ENCODE measurements around the gene APOD.
A peak's percentile ranks its signal among the peaks of the same experiment; 100 is the strongest.

Gene APOD

DNA sequence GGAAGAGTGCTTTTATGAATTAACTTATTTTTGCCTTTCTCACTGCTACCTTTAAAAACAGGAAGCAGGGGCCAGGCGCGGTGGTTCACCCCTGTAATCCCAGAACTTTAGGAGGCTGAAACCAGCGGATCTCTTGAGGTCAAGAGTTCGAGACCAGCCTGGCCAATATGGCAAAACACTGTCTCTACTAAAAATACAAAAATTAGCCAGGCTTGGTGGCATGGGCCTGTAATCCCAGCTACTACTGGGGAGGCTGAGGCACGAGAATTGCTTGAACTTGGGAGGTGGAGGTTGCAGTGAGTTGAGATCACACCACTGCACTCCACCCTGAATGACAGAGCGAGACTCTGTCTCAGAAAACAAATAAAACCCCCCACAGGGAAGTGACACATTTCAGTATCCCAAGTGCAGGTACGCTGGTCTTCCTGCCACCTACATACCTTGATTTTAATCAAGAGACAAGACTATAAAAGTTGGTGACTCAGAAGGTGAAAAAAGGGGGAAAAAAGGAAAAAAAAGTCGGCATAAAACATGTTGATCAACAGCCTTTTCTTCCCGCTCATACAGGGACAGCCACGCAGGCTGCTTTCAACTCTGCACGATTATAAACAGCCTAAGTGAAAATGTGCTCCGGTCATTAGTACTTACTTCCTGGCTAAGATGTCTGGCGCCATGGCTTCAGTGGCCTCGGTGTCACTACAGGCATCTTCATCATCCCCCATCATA is 59.4 kb downstream of the APOD start:
- DNase-seq (ENCODE audit: low spot score), result no peak

DNA sequence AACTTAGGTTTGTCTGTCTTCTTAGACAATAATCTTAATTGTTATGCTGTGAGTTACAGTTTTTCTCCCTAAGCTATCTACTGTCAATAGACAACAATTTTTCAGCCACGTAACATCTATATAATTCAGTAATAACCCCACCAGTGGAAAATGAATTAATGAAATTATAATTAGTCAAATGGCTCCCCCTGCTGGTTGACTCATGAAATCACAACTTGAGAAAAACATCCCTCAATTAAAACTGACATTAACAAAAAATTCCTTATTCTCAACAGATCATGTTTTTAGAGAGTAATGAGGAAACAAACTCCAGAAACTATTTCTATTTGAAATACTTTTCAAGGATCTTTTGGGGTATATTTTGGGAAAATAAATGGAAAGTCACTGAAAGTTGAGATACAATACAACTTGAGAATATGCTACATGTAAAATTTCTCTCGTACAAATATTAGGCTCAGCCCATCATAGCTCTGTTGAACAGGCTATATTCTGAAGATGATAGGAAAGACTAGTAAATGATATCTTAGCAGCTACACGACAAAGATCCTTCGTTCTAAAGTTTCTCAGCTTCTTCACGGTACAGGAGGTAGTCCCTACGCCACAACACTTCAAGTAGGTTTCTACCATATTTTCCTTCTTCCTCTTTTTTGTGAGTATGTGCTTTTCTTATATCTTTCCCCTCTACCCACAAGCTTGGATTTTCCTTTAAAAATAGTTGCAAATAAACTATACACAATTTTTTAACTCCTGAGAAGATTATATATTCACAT is 61.3 kb downstream of the APOD start:
- DNase-seq (ENCODE audit: low spot score), result peak; percentile 72
